Esophagus squamous epithelium (tissue), 4 donors: Measurements from ENCODE around the gene UBE2I.

Experiments
- POLR2A ChIP-seq, 4 donors: fragments of 450-650 bp; IDR thresholded peaks; one replicate each; pipeline ENCODE4 v1.6.1; 2017; ENCODE audit warnings: antibody characterized with exemption in 4 of 4, mild to moderate bottlenecking in 4 of 4, moderate library complexity in 3 of 4
- TF ChIP-seq, protein P1 (sequence below), 6 experiments: fragments of 450-650 bp in 4 of 6; fragments of 200-600 bp in 2 of 6; sonication (generic) in 2 of 6; IDR thresholded peaks; one replicate each; pipeline ENCODE4 v1.5.1; 2016 to 2019; ENCODE audit warnings: antibody characterized with exemption in 6 of 6, mild to moderate bottlenecking in 4 of 6, moderate library complexity in 4 of 6

- TF ChIP-seq, protein P1, sequence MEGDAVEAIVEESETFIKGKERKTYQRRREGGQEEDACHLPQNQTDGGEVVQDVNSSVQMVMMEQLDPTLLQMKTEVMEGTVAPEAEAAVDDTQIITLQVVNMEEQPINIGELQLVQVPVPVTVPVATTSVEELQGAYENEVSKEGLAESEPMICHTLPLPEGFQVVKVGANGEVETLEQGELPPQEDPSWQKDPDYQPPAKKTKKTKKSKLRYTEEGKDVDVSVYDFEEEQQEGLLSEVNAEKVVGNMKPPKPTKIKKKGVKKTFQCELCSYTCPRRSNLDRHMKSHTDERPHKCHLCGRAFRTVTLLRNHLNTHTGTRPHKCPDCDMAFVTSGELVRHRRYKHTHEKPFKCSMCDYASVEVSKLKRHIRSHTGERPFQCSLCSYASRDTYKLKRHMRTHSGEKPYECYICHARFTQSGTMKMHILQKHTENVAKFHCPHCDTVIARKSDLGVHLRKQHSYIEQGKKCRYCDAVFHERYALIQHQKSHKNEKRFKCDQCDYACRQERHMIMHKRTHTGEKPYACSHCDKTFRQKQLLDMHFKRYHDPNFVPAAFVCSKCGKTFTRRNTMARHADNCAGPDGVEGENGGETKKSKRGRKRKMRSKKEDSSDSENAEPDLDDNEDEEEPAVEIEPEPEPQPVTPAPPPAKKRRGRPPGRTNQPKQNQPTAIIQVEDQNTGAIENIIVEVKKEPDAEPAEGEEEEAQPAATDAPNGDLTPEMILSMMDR (IDR thresholded peaks at IDR 0.05) = no peak
- TF ChIP-seq POLR2A (IDR thresholded peaks at IDR 0.05) = no peak
These were observed 26.1 kb upstream of the UBE2I start for GRCh38 chr16:1283296-1283695.
